HCT116 (cell line): ENCODE measurements around the gene FXYD2. TPM values are rescaled to one million over a fixed set of nuclear protein-coding genes. Genes with fewer than 3 reads are reported as not detected.

Experiments
- ATAC-seq: fragments of 200-7000 bp; cut with Tn5 transposase; 2 replicates; pipeline ENCODE4 v1.9.1; 2020; ENCODE audit warnings: mild to moderate bottlenecking, moderate library complexity
- BruUV-seq: library from RNA; stranded (reverse); fragments of 400-500 nt; replicated peaks from 2 replicates; lab custom pipeline; 2021; lab: Mats Ljungman, UMichigan
- CTCF ChIA-PET: fragments of 300-600 bp; sonication (Branson Sonifier 250); formaldehyde crosslinking; loops from one replicate; lab custom pipeline; 2021; ENCODE audit warnings: antibody characterized with exemption; lab: Charles Lee
- POLR2A ChIA-PET: fragments of 300-600, 350-600 bp; sonication (Branson Sonifier 250); formaldehyde crosslinking; loops from one replicate; lab custom pipeline; 2021; ENCODE audit warnings: antibody characterized with exemption; lab: Charles Lee
- RAD21 ChIA-PET, 2 experiments: fragments of 300-600 bp; sonication (Branson Sonifier 250); formaldehyde crosslinking; loops; one replicate each; lab custom pipeline; 2023; ENCODE audit warnings: low total read pairs in 2 of 2; ENCODE audit not compliant: uncharacterized antibody in 2 of 2, unreplicated experiment in 2 of 2, low non-redundant PET in 1 of 2; lab: Charles Lee
- DNase-seq: peaks from one replicate; pipeline ENCODE4 v3.0.0-alpha.2; 2010; ENCODE audit warnings: low read depth, low spot score
- H2AFZ ChIP-seq: fragments of 200-600 bp; shearing (Covaris generic), sonication (generic); 2 replicates; pipeline ENCODE4 v1.6.1; 2017; ENCODE audit warnings: low read depth, mixed run types, mixed read lengths, antibody characterized with exemption, low read length; ENCODE audit not compliant: poor library complexity, severe bottlenecking
- H3K27ac ChIP-seq: 2 replicates; pipeline ENCODE4 v1.5.1; 2012; ENCODE audit warnings: low read depth, low read length
- H3K27me3 ChIP-seq: fragments of 200-600 bp; sonication (generic); 2 replicates; pipeline ENCODE4 v1.6.1; 2016; ENCODE audit warnings: mixed run types, low read length, mixed read lengths; ENCODE audit not compliant: insufficient read depth
- H3K36me3 ChIP-seq, 2 experiments: fragments of 200-500 bp in 1 of 2; fragments of 200-600 bp in 1 of 2; sonication (Bioruptor generic) in 1 of 2; sonication (generic) in 1 of 2; 2 replicates each; pipeline versions ENCODE4 v1.5.1 to v1.6.1; 2014 to 2016; ENCODE audit warnings: low read length in 2 of 2, inconsistent platforms in 1 of 2, mixed read lengths in 1 of 2, mixed run types in 1 of 2; ENCODE audit not compliant: insufficient read depth in 2 of 2, control insufficient read depth in 1 of 2
- H3K4me1 ChIP-seq, 2 experiments: fragments of 200-600 bp in 1 of 2; sonication (generic) in 1 of 2; 2 replicates each; pipeline versions ENCODE4 v1.5.1 to v1.6.1; 2012 to 2017; ENCODE audit warnings: low read length in 2 of 2, inconsistent platforms in 1 of 2, mild to moderate bottlenecking in 1 of 2, mixed read lengths in 1 of 2, mixed run types in 1 of 2, moderate library complexity in 1 of 2; ENCODE audit not compliant: insufficient read depth in 2 of 2, control insufficient read depth in 1 of 2
- H3K4me2 ChIP-seq: fragments of 200-600 bp; sonication (generic); 2 replicates; pipeline ENCODE4 v1.6.1; 2017; ENCODE audit warnings: mixed run types, low read length, mixed read lengths
- H3K4me3 ChIP-seq, 2 experiments: fragments of 200-600 bp in 1 of 2; sonication (generic) in 1 of 2; replicated peaks in 1 of 2; 2 replicates each; pipeline ENCODE4 v1.5.1; 2011 to 2016; ENCODE audit warnings: low read length in 2 of 2, control low read depth in 1 of 2, low read depth in 1 of 2, mild to moderate bottlenecking in 1 of 2, mixed read lengths in 1 of 2, mixed run types in 1 of 2
- H3K79me2 ChIP-seq: fragments of 200-600 bp; sonication (generic); 2 replicates; pipeline ENCODE4 v1.6.1; 2017; ENCODE audit warnings: mild to moderate bottlenecking, mixed run types, low read length, moderate library complexity, mixed read lengths; ENCODE audit not compliant: insufficient read depth
- H3K9ac ChIP-seq: fragments of 200-600 bp; sonication (generic); 2 replicates; pipeline ENCODE4 v1.6.1; 2016; ENCODE audit warnings: low read length, mixed read lengths
- H3K9me2 ChIP-seq: fragments of 200-600 bp; sonication (generic), shearing (Covaris generic); 2 replicates; pipeline ENCODE4 v1.6.1; 2017; ENCODE audit warnings: mixed run types, mild to moderate bottlenecking, moderate library complexity; ENCODE audit not compliant: insufficient read depth
- H3K9me3 ChIP-seq, 2 experiments: fragments of 200-500 bp in 1 of 2; fragments of 200-600 bp in 1 of 2; sonication (Bioruptor generic) in 1 of 2; sonication (generic) in 1 of 2; 2 replicates each; pipeline ENCODE4 v1.6.1; 2014 to 2017; ENCODE audit warnings: low read length in 2 of 2, mixed read lengths in 2 of 2, inconsistent platforms in 1 of 2, low read depth in 1 of 2, mild to moderate bottlenecking in 1 of 2, mixed run types in 1 of 2, moderate library complexity in 1 of 2; ENCODE audit not compliant: control insufficient read depth in 1 of 2, insufficient read depth in 1 of 2
- H4K20me1 ChIP-seq: fragments of 200-600 bp; sonication (generic), shearing (Covaris generic); 2 replicates; pipeline ENCODE4 v1.6.1; 2017; ENCODE audit warnings: mixed run types, mild to moderate bottlenecking, moderate library complexity; ENCODE audit not compliant: insufficient read depth
- CBX3 ChIP-seq: IDR thresholded peaks from 2 replicates; pipeline ENCODE4 v1.6.1; 2012; ENCODE audit warnings: low read depth
- CEBPB ChIP-seq: IDR thresholded peaks from 2 replicates; pipeline ENCODE4 v1.6.1; 2012; ENCODE audit warnings: low read depth
- CTCF ChIP-seq, 3 experiments: fragments of 200-600 bp in 1 of 3; sonication (generic) in 1 of 3; IDR thresholded peaks in 2 of 3; conservative IDR thresholded peaks in 1 of 3; 2 replicates each; pipeline ENCODE4 v1.5.1; 2012 to 2017; ENCODE audit warnings: low read depth in 2 of 3, low read length in 2 of 3, antibody characterized with exemption in 1 of 3, borderline replicate concordance in 1 of 3, control low read depth in 1 of 3, mild to moderate bottlenecking in 1 of 3, mixed read lengths in 1 of 3, mixed run types in 1 of 3, moderate library complexity in 1 of 3; ENCODE audit not compliant: insufficient read depth in 1 of 3
- ZFX ChIP-seq: fragments of 450-650 bp; IDR thresholded peaks from 2 replicates; pipeline ENCODE4 v1.6.1; 2017
- intact Hi-C: fragments of 100-400 bp; cut with micrococcal nuclease; formaldehyde crosslinking; loops from 2 replicates; pipeline ENCODE4 v1.10.0; 2022
- total RNA-seq: library from RNA; stranded (reverse); gene quantifications from one replicate; pipeline ENCODE4 v1.2.1, GENCODE V29; 2021; ENCODE audit not compliant: unreplicated experiment

The FXYD2 gene
- total RNA-seq, 1 experiment from 2014 or later: 0.52 TPM

- DNase-seq (peak; percentile 63), ATAC-seq (peak; percentile 72)
- Histone ChIP-seq H3K4me1 (peaks cover 15 to 63% of the 10 kb centered on the region in 2 experiments), H3K27me3 (no peaks in the 10 kb centered on the region), H2AFZ (peak overlapping the region; percentile 87), H3K27ac (no peak overlapping the region; the same call in 1 of the 2 replicates), H3K4me2 (peak overlapping the region; percentile 63), H3K36me3 (no peaks in the 10 kb centered on the region), H4K20me1 (no peaks in the 10 kb centered on the region), H3K4me3 (no peak overlapping the region), H3K9me2 (no peaks in the 10 kb centered on the region), H3K9me3 (no peaks in the 10 kb centered on the region), H3K79me2 (no peaks in the 10 kb centered on the region), H3K9ac (0 out of 2 replicates have a peak overlapping the region, but pooled peaks have one; percentile 21)
- ChIA-PET RAD21 (interaction anchor here (0.8 to 1.7 kb wide), 7 partner anchors 9 to 392 kb away, joined by 3 to 6 read pairs (median 3); no protein-coding TSS in a partner anchor), CTCF (interaction anchor here (0.6 to 10.0 kb wide), 13 partner anchors 9 to 393 kb away, joined by 3 to 224 read pairs (median 5); no protein-coding TSS in a partner anchor), POLR2A (interaction anchor here (1.0 to 1.6 kb wide), 5 partner anchors 8 to 391 kb away, joined by 3 to 4 read pairs (median 3); no protein-coding TSS in a partner anchor)
- intact Hi-C loops: loop anchor here (1.0 to 2.0 kb wide), 2 partner anchors 391 to 585 kb away; partner anchors contain the start of genes PCSK7 and RNF214
- no TSS peak for BruUV-seq
- TF ChIP-seq CEBPB (no peak), CTCF (IDR thresholded peaks at IDR 0.05 in 2 of 3, conservative IDR thresholded peaks at IDR 0.05 in 1 of 3; ENCODE audit: borderline replicate concordance in 1 of 3, insufficient read depth in 1 of 3, low read depth in 2 of 3, low read length in 2 of 3) (peak in 2 of 3 experiments; percentile 99; a peak in 4 of 6 replicates), ZFX (no peak), CBX3 (no peak)
- TF ChIP-seq, all 23 proteins: peak for 1
Observed at GRCh38 chr11:117817368-117818040, 7.0 kb downstream of the FXYD2 start.
